ENCODE results near the gene PBX1. TPM values are rescaled to one million over a fixed set of nuclear protein-coding genes. Genes with fewer than 3 reads are reported as not detected.

The PBX1 gene
- total RNA-seq, 1 donor: 4.2 TPM

GRCh38 chr1:164886101-164886500 lies 327.1 kb downstream of the PBX1 start:
- Histone ChIP-seq H3K27me3 (ENCODE audit: insufficient read depth, low read length) (no peaks in the 10 kb centered on the region), H3K4me1 (ENCODE audit: insufficient read depth, low read length) (no peaks in the 10 kb centered on the region), H3K9me3 (ENCODE audit: low read depth, low read length) (no peaks in the 10 kb centered on the region), H3K4me3 (ENCODE audit: low read length) (no peak overlapping the region)

GRCh38 chr1:164891615-164892014 lies 332.6 kb downstream of the PBX1 start:
- H3K4me3 ChIP-seq (ENCODE audit: low read length): no peak overlapping the region
- H3K9me3 ChIP-seq (ENCODE audit: low read depth, low read length): no peaks in the 10 kb centered on the region
- H3K4me1 ChIP-seq (ENCODE audit: insufficient read depth, low read length): no peaks in the 10 kb centered on the region
- no peaks in the 10 kb centered on the region for H3K27me3 ChIP-seq (ENCODE audit: insufficient read depth, low read length)

GRCh38 chr1:164895026-164895912 lies 336.3 kb downstream of the PBX1 start:
- no peaks in the 10 kb centered on the region for H3K9me3 ChIP-seq (ENCODE audit: low read depth, low read length)
- H3K4me1 ChIP-seq (ENCODE audit: insufficient read depth, low read length): no peaks in the 10 kb centered on the region
- no peak overlapping the region for H3K4me3 ChIP-seq (ENCODE audit: low read length)
- H3K27me3 ChIP-seq (ENCODE audit: insufficient read depth, low read length): no peaks in the 10 kb centered on the region

GRCh38 chr1:164901031-164901430 lies 342.0 kb downstream of the PBX1 start:
- Histone ChIP-seq H3K4me3 (ENCODE audit: low read length) (no peak overlapping the region), H3K4me1 (ENCODE audit: insufficient read depth, low read length) (no peaks in the 10 kb centered on the region), H3K27me3 (ENCODE audit: insufficient read depth, low read length) (no peaks in the 10 kb centered on the region), H3K9me3 (ENCODE audit: low read depth, low read length) (no peaks in the 10 kb centered on the region)

Data from mononuclear cell (primary cell).